HL-60 (cell line): Measurements from ENCODE around the gene MAP3K21.

Source experiments
- DNase-seq, 2 experiments: peaks; one replicate each; pipeline ENCODE4 v3.0.0-alpha.2; 2010 to 2020; ENCODE audit warnings: low read depth in 1 of 2, low spot score in 1 of 2
- H3K27ac ChIP-seq: fragments of 250-450 bp; sonication (Bioruptor Pico); replicated peaks from 2 replicates; pipeline ENCODE4 v1.5.1; 2020; ENCODE audit warnings: mild to moderate bottlenecking, moderate library complexity
- H3K27me3 ChIP-seq: fragments of 250-450 bp; sonication (Bioruptor Pico); 2 replicates; pipeline ENCODE4 v1.5.1; 2021; ENCODE audit warnings: mild to moderate bottlenecking, moderate library complexity; ENCODE audit not compliant: insufficient read depth, poor library complexity, severe bottlenecking
- H3K4me3 ChIP-seq: replicated peaks from 2 replicates; pipeline ENCODE4 v1.5.1; 2011; ENCODE audit warnings: mild to moderate bottlenecking, control low read depth, low read length; ENCODE audit not compliant: insufficient read depth
- GABPA ChIP-seq: IDR thresholded peaks from 2 replicates; pipeline ENCODE4 v1.6.1; 2012; ENCODE audit warnings: low read depth
- POLR2AphosphoS5 ChIP-seq: IDR thresholded peaks from 2 replicates; pipeline ENCODE4 v1.6.1; 2012; ENCODE audit warnings: low read depth
- REST ChIP-seq: IDR thresholded peaks from 2 replicates; pipeline ENCODE4 v1.6.1; 2012; ENCODE audit warnings: low read depth; ENCODE audit not compliant: insufficient replicate concordance
- SPI1 ChIP-seq: IDR thresholded peaks from 2 replicates; pipeline ENCODE4 v1.6.1; 2012; ENCODE audit warnings: low read depth, mild to moderate bottlenecking, borderline replicate concordance
- TF ChIP-seq, protein P1 (sequence below): IDR thresholded peaks from one replicate; pipeline ENCODE4 v1.5.1; 2011; ENCODE audit warnings: low read length, control low read depth, inconsistent platforms; ENCODE audit not compliant: insufficient read depth

MAP3K21 gene

GRCh38 chr1:233393926-233394680 is 66.6 kb downstream of the MAP3K21 start:
- TF ChIP-seq POLR2AphosphoS5 (no peak), REST (no peak), GABPA (no peak)
- no peaks in the 10 kb centered on the region for H3K27me3 ChIP-seq
- H3K4me3 ChIP-seq = no peak overlapping the region
- H3K27ac ChIP-seq = no peak overlapping the region
- no peak for DNase-seq

DNA sequence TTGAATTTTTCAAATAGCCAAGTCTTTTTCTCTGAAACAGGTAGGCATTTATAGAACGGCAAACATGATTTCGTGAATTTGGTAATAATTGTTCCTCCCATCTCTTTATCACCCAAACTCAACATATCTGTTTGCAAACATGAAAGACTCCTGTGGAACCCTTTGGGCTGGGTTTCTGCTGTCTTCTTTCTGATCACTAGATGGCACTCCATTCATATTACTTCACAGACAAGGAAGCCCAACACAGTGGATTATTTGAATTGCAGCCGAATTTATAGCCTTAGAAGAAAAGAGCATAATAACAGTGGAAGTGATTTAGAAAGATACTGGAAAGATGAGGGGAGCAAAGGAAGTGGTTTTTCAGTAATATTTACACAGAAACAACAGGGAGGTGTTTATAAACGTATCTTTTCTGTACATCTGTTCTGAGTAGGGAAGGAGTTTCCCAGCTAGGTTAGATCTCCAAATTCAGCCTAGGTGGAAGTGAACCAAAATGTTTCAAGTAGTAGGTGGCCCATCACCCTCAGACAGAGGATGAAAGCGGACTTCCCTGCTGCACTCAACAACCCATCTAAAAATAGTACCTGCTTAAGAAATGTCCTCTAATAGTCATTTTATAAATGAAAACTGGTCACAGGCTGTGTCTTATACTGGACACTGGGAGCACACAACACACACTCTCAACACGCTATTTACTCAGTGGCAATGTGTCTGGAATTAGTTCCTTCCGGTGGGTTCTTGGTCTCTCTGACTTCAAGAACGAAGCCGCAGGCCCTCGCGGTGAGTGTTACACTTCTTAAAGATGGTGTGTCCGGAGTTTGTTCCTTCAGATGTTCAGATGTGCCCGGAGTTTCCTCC is 67.6 kb downstream of the MAP3K21 start:
- no peak overlapping the region for H3K4me3 ChIP-seq
- peak in 1 of 2 experiments; percentile 31 for DNase-seq
- TF ChIP-seq GABPA = no peak
- TF ChIP-seq, protein P1, sequence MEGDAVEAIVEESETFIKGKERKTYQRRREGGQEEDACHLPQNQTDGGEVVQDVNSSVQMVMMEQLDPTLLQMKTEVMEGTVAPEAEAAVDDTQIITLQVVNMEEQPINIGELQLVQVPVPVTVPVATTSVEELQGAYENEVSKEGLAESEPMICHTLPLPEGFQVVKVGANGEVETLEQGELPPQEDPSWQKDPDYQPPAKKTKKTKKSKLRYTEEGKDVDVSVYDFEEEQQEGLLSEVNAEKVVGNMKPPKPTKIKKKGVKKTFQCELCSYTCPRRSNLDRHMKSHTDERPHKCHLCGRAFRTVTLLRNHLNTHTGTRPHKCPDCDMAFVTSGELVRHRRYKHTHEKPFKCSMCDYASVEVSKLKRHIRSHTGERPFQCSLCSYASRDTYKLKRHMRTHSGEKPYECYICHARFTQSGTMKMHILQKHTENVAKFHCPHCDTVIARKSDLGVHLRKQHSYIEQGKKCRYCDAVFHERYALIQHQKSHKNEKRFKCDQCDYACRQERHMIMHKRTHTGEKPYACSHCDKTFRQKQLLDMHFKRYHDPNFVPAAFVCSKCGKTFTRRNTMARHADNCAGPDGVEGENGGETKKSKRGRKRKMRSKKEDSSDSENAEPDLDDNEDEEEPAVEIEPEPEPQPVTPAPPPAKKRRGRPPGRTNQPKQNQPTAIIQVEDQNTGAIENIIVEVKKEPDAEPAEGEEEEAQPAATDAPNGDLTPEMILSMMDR = peak; percentile 58

DNA sequence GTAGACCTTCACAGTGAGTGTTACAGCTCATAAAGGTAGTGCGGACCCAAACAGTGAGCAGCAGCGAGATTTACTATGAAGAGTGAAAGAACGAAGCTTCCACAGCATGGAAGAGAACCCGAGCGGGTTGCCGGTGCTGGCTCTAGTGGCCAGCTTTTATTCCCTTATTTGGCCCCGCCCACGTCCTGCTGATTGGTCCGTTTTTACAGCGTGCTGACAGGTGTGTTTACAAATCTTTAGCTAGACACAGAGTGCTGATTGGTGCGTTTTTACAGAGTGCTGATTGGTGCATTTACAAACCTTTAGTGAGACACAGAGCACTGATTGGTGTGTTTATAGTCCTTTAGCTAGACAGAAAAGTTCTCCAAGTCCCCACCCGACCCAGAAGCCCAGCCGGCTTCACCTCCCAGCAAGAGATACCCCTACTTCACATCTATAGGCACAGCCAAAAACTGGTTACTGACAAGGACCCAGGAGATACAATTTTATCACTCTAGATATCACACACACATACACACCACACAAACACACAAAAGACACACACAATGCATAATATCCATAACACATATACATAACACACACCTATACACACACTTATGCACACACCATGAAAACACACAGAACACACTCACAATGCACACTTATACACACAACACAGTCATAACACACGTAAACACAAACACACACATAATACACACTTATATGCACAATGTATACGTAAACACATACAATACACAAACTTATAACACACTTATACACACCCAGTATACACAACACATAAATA is 68.5 kb downstream of the MAP3K21 start:
- no peak for DNase-seq
- H3K27me3 ChIP-seq = no peaks in the 10 kb centered on the region
- no peak for TF ChIP-seq GABPA
- no peak for TF ChIP-seq POLR2AphosphoS5
- TF ChIP-seq, protein P1 = no peak
- TF ChIP-seq REST = no peak
- TF ChIP-seq SPI1 = no peak

More for the DNA sequence above, 67.6 kb downstream of the MAP3K21 start:
- no peaks in the 10 kb centered on the region for H3K27me3 ChIP-seq
- H3K27ac ChIP-seq = no peak overlapping the region

More for the DNA sequence above, 68.5 kb downstream of the MAP3K21 start:
- H3K4me3 ChIP-seq = no peak overlapping the region
- no peak overlapping the region for H3K27ac ChIP-seq
